Brain pericyte (primary cell): ENCODE results near the gene TMEM127.
"Not testable (repeated sequence)": the region's sequence is repeated elsewhere in the genome, so short reads cannot be mapped to it uniquely, and the experiment has no call there.

Source experiments
- DNase-seq: peaks from one replicate; pipeline ENCODE4 v3.0.0-alpha.2; 2012; ENCODE audit warnings: low read depth, low spot score

TMEM127 gene

GRCh38 chr2:96265840-96266679, at the start of gene TMEM127, which contains the start of gene CIAO1:
Gene TMEM127, minus strand, starts transcription at chr2:96265997. Its CDS starts 616 bp downstream, at chr2:96265381.
Gene CIAO1, plus strand, starts transcription at chr2:96266225. Its CDS starts 126 bp downstream, at chr2:96266351.
- DNase-seq, result peak; percentile 94

DNA sequence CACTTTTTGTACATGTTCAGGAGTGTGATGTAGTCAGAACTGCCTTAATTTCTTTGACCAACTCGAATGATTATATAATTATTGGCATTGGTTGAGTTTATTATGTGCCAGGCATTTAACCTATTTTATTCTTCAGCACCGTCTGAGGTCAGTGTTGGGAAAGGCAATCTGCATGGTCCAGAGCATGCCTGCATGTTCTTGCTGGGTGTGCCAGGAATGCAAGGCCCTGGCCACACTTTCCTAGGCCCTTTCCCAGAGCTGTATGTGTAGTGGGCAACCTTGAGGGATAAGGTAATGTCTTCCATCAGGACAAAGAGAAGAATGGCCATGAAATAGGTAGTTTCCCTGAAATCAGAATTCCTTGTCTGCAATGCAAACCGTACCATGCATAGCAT, 49.2 kb upstream of the TMEM127 start:
- no peak for DNase-seq

DNA sequence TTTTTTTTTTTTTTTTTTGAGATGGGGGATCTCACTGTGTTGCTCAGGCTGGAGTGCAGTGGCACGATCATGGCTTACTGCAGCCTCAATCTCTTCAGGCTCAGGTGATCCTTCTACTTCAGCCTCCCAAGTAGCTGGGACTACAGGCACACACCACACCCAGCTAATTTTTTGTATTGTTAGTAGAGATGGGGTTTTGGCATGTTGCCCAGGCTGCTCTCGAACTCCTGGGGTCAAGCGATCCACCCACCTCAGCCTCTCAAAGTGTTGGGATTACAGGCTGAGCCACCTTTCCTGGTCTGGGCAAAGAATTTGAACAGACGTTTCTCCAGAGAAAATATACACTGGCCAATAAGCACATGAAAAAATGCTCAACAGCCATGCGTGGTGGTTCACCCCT, 42.5 kb upstream of the TMEM127 start:
- no peak for DNase-seq

DNA sequence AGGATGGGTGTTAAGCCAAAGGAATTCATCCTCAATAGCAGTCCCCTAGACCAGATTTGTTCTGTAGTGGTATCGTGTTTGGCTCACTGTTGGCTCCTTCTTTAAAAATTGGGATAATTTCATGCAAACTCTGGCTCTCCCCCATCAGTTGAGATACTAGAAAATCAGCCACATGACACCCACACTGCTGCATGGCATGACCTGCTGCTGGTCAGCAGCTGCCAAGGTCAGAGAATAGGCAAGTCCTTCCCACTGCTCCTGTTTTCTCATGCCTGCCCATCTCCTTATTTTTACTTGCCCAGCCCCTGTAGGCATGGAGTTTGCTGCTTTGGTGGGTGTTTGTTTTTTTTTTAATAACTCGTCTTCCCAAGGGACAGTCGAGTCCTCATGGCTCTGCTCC, 40.6 kb upstream of the TMEM127 start:
- no peak for DNase-seq

DNA sequence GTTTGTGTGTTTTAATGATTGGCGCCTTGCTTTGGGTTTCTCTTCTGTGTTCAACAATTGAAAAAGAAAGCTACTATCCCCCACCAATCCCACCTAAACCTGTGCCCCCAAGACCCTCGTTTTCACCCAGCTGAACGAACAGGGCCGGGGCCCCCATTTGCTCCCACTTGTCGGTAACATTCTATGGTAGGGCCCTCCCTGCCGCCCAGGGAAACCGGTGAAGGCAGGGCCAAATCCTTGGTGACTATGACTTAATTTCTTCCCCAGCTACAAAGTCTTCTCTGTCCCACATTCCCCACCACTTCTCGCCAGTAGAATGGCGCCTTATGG, 40.1 kb upstream of the TMEM127 start:
- DNase-seq, result no peak

- peak; percentile 16 for DNase-seq
Observed at GRCh38 chr2:96305091-96305978, 39.5 kb upstream of the TMEM127 start, which contains the start of gene SNRNP200. Gene SNRNP200, minus strand, starts transcription at chr2:96305546. Its CDS starts 109 bp downstream, at chr2:96305437.

DNA sequence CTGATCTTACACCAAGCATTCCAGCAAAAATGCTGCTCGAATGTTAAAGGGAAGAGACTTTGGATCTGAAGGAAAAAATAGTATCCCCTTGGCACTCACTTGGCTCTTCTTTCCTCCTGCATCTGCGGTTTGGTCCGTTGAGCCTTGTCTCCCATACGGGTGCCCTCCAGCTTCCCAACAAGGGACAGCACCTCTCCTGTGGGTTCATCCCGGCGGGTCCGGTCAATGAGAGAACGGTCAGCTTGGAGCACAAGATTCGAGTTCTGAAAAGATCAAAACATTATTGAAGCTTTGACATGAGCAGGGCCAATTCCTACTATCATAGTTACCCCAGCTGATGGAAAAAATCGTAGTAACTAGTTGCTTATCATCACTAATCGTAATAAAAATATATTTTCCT, 38.8 kb upstream of the TMEM127 start:
- DNase-seq, result no peak

DNA sequence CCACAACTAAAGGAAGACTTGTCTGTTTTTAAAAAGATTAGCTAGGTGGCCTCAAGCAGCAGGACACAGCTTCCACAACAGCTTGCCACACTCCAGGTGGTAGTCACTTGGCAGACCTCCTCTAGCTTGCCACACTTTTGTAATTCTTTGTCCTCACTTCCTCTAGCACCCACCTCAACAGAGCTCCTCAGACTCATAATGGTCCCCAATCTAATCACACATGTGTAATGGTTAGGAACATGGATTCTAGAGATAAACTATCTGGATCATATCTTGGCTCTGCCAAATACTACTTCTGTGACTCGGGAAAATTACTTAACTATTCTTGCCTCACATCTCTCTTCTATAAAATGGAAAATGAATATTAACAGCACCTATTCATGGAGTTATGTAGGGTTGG, 36.1 kb upstream of the TMEM127 start:
- no peak for DNase-seq

DNA sequence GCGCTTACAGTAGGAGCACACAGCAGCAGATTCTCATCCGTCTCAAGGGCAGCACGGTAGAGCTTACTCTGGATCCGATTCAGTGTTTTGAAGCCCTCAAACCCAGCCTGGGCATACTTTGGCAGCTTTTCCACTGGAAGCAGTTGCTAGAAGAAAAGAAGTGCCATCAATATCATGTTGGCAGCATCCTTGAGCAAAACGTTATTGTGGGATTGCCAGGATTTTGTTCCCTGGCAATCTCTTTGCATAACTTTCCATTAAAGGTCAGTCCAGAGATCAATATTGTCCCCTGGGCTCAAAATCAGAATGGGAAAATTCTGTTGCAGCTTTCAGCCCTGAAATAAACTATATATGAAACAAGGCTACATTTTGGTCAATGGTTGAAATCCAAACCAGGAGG, 31.1 kb upstream of the TMEM127 start:
- no peak for DNase-seq

- not testable (repeated sequence) for DNase-seq
Observed at GRCh38 chr2:96294271-96294670, 28.5 kb upstream of the TMEM127 start.

DNA sequence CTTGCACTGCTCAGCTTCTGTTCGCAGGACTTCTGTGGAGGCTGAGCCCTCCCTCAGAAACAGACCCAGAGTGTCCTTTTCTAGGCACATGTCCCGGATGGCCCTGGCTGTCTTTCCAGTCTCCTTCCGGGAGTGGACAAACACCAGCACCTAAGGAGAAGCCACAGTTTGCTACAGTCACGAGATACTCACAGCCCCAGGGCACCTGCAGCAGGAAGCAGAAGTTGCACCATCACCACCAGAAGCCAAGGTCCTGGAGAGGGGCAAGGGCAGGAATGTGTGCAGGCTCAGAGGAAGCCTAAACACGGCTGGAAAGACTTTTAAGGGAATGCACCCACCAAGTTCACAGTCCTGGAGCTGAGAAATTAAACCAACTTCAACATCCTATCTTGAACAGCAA, 26.0 kb upstream of the TMEM127 start:
- no peak for DNase-seq

DNA sequence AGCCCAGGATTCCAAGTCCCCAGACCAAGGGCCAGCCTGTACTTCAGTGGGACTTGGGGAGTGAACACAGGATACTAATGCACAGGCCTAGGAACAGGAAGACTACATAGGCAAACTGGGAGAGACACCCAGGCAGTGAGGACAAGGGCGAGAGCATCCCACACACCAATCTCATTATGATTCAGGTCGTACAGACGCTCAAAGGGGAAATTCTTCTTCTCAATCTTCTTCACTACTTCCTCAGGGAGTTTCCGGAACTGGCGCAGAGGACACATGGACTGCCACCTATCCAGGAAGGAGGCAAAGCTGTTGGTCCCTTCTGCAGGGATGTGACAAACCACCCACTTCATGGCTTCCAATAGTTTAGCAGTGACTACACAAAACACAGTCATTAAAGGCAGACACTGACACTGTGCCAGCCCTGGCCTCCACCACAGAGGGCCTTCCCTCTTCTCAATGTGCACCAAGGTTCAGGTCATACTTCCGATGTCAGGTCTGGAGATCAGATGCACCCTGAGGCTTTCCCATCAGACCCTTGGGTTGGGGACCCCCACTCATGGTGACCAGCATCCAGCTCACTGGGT, 21.6 kb upstream of the TMEM127 start:
- no peak for DNase-seq

DNA sequence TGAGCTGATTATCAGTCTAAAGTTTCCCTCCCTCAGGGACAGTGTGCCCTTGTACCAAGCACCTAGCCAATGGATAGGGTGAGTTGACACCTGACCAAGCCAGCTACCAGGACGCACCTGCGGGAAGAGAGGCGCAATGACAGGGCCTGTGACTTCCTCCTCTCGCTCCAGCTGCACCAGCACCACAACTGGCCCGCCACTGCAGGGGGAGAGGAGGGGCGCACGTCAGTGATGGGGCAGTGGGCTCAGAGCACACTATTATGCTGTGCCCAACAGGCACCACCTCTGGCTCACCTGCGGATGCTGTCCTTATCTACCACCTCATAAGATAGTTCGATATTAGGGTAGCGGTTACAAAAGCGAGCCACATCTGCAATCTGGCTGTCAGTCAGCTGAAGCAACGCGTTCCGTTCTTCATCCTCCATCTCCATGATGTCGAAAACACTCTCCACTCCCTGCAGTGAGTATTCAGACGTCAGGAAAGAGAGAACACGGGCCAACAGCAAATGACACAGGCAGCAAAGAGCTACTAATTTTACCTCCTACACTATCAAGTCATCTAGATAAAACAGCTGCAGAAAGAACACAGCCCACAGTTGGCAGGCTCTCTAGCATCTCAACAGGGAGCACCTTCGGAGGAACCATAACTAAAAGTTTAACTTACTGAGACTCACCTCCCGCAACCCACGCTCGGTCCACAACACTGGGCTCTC, 11.1 kb upstream of the TMEM127 start:
- no peak for DNase-seq

- no peak for DNase-seq
Observed at GRCh38 chr2:96274355-96275056, 8.7 kb upstream of the TMEM127 start.

- DNase-seq, result no peak
Observed at GRCh38 chr2:96273763-96274162, 8.0 kb upstream of the TMEM127 start.

DNA sequence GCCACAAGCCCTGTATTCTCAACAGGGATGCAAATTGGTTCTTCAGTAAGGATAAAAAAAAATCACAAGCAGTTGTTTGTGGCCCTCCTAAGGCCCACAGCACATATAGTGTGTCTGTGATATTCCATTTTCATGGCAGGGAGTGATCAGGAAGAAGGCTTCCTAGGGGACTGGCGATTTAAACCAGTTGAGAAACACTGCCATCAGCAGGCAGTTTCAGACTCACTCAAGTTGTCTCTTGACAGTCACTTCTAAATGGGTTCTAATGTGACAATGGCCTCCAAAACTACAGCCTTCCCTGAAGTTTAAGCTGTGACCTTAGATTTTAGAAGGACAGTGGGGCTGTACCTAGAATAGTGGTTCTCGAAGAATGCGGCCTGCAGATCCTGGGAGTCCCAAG, 6.2 kb upstream of the TMEM127 start:
- DNase-seq, result no peak

DNA sequence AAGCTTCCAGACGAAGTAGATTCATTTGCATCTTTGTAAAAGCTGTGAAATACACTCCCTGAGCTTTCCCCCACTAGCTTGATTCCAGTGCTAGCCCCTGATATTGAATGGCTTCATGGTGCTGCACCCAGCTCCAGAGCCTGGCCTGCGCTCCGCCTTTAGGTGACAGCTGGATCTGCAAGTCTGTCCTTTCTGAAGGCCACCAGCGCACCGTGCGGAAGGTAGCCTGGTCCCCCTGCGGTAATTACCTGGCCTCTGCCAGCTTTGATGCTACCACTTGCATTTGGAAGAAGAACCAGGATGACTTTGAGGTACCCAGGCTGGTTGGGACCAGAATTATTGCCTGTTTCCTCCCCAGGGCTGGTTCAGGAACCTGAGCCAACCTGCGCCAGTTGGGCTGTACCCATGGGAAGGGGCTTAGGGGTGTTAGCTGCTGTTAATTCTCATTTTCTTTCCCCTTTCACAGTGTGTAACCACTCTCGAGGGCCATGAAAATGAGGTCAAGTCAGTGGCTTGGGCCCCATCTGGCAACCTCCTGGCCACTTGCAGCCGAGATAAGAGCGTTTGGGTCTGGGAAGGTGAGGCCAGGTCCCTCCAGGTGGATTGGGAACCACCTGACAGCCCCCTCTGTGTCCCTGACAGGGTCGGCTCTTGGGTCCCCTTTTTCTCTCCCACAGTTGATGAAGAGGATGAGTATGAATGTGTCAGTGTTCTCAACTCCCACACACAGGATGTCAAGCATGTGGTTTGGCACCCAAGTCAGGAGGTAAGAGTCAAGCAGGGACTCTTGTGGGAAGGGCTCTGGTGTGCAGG, 1.6 kb upstream of the TMEM127 start:
- no peak for DNase-seq

DNA sequence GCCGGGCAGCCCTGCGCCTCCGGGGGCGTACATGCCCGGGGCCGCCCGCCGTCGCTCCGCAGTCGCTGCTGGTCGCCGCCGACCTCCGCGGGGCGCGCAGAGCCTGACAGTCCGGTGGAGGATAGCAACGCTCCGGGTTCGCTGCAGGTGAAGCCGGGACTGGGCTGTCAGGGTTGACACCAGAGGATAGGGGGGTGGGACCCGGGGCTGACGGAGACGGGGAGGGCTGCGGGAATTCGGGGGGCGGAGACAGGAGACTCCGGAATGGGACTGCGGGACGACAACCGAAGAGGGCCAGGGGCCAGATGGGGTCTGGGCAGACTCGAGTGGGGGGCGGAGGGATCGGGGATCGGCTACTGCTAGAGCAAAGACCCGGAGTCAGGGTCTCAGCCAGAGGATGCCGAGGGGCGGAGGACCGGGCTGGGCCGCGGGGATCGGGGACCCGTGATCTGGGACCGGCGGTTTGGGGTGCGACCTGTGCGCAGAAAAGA, 403 bp downstream of the TMEM127 start:
- DNase-seq, result no peak

DNA sequence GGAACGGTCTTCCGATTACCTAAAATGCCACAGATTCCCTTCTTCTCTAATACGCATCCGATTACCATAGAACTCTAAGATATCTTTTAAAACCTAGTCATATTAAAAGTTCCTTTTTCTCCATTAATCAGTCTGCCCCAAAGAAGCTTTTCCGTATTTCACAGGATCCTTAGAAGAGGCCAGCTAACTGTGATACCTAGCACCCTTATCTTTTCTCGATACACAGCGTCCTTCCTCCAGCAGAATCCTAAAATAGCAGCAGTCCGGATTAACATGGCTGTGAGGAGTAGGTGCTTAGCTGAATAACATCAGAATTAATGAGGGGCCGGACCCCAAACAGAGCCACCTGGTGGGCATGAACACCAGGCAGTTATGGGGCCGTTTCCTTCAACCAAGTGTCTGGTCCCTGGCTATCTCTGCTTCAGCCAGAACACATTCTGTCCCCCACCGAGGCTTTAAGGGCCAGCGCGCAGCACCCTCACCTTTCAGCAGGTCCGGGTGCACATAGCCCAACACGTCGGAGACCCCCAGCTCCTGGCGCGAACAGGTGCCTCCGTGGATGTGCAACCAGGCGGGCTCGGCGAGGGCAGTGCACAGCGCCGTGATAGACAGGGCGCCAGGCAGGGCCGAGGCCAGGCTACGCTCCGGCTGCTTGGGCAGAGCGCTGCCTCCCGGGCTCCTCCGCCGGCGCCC, 995 bp downstream of the TMEM127 start:
- DNase-seq, result no peak
